ENCODE results near the gene SLC39A7. TPM values are rescaled to one million over a fixed set of nuclear protein-coding genes. Genes with fewer than 3 reads are reported as not detected.
A peak's percentile ranks its signal among the peaks of the same experiment; 100 is the strongest.

The SLC39A7 gene
- total and polyA plus RNA-seq, 2 of the 13 experiments (the other 11 are each of a cell fraction or from before 2014, with no cell fraction given) = 142 to 229 TPM

GRCh38 chr6:33161354-33162331 is 39.0 kb upstream of the SLC39A7 start (continued):
- TF ChIP-seq KMT2A (CRISPR knock-in tag; IDR thresholded peaks at IDR 0.05) (no peak), SIN3A (IDR thresholded peaks at IDR 0.05; ENCODE audit: borderline replicate concordance, low read depth, low read length) (no peak), ZNF788 (CRISPR knock-in tag; IDR thresholded peaks at IDR 0.05; ENCODE audit: borderline replicate concordance) (0 out of 2 replicates have a peak, but pooled peaks have one; percentile 7), SOX13 (IDR thresholded peaks at IDR 0.05) (no peak), SOX13 (CRISPR knock-in tag; conservative IDR thresholded peaks at IDR 0.05 in 1 of 2, IDR thresholded peaks at IDR 0.05 in 1 of 2) (no peak), SATB2 (CRISPR knock-in tag; IDR thresholded peaks at IDR 0.05) (no peak), PAXIP1 (CRISPR knock-in tag; conservative IDR thresholded peaks at IDR 0.05) (no peak), ELK4 (CRISPR knock-in tag; IDR thresholded peaks at IDR 0.05; ENCODE audit: borderline replicate concordance) (no peak), LBX2 (CRISPR knock-in tag; IDR thresholded peaks at IDR 0.05; ENCODE audit: borderline replicate concordance) (0 out of 2 replicates have a peak, but pooled peaks have one; percentile 78), MIXL1 (CRISPR knock-in tag; IDR thresholded peaks at IDR 0.05) (0 out of 2 replicates have a peak, but pooled peaks have one; percentile 10), EED (CRISPR knock-in tag; IDR thresholded peaks at IDR 0.05) (no peak), REXO4 (CRISPR knock-in tag; IDR thresholded peaks at IDR 0.05; ENCODE audit: borderline replicate concordance) (no peak), RAD51 (IDR thresholded peaks at IDR 0.05; ENCODE audit: borderline replicate concordance) (no peak), ZNF777 (CRISPR knock-in tag; IDR thresholded peaks at IDR 0.05) (peak; percentile 89), ZBTB1 (CRISPR knock-in tag; IDR thresholded peaks at IDR 0.05; ENCODE audit: borderline replicate concordance) (no peak), ZNF747 (CRISPR knock-in tag; IDR thresholded peaks at IDR 0.05; ENCODE audit: borderline replicate concordance) (no peak), ZNF329 (CRISPR knock-in tag; IDR thresholded peaks at IDR 0.05; ENCODE audit: low read depth) (no peak), ATF7-NPFF (CRISPR knock-in tag; IDR thresholded peaks at IDR 0.05; ENCODE audit: low read depth) (0 out of 2 replicates have a peak, but pooled peaks have one; percentile 44), SRSF1 (optimal IDR thresholded peaks at IDR 0.05; ENCODE audit: low read depth, low read length) (peak; percentile 49), FOSL2 (CRISPR knock-in tag; IDR thresholded peaks at IDR 0.05) (no peak; the same call in 1 of the 2 replicates), ZNF749 (CRISPR knock-in tag; IDR thresholded peaks at IDR 0.05; ENCODE audit: borderline replicate concordance) (no peak), MAFG (CRISPR knock-in tag; IDR thresholded peaks at IDR 0.05) (no peak), SP140L (CRISPR knock-in tag; IDR thresholded peaks at IDR 0.05; ENCODE audit: borderline replicate concordance) (no peak), RFX1 (IDR thresholded peaks at IDR 0.05) (no peak), EZH2 (conservative IDR thresholded peaks at IDR 0.05; ENCODE audit: low read depth, low read length) (0 out of 2 replicates have a peak, but pooled peaks have one; percentile 66), ZNF598 (CRISPR knock-in tag; IDR thresholded peaks at IDR 0.05; ENCODE audit: borderline replicate concordance) (0 out of 2 replicates have a peak, but pooled peaks have one; percentile 70)
